ENCODE results near the gene SLCO2A1. TPM values are rescaled to one million over a fixed set of nuclear protein-coding genes. Genes with fewer than 3 reads are reported as not detected.
A peak's percentile ranks its signal among the peaks of the same experiment; 100 is the strongest.

Gene SLCO2A1
- total RNA-seq, 4 donors from 2014 or later, result 15.0 to 33.0 (median 19.2) TPM

GRCh38 chr3:133954717-133955360 is 74.9 kb downstream of the SLCO2A1 start:
- DNase-seq, result no peak
- TF ChIP-seq CTCF (IDR thresholded peaks at IDR 0.05) (no peak), POLR2A (IDR thresholded peaks at IDR 0.05) (no peak)
- no peaks in the 10 kb centered on the region for H3K27me3 ChIP-seq

GRCh38 chr3:133953297-133953696 is 76.4 kb downstream of the SLCO2A1 start:
- no peak for TF ChIP-seq CTCF (IDR thresholded peaks at IDR 0.05)
- TF ChIP-seq POLR2A (IDR thresholded peaks at IDR 0.05), result no peak
- Histone ChIP-seq H3K36me3 (no peaks in the 10 kb centered on the region), H3K4me3 (no peak overlapping the region), H3K27ac (no peak overlapping the region), H3K27me3 (no peaks in the 10 kb centered on the region), H3K4me1 (no peaks in the 10 kb centered on the region), H3K9me3 (no peaks in the 10 kb centered on the region)
- DNase-seq, result no peak

More at GRCh38 chr3:133954717-133955360, 74.9 kb downstream of the SLCO2A1 start:
- H3K36me3 ChIP-seq, result no peaks in the 10 kb centered on the region
- no peaks in the 10 kb centered on the region for H3K9me3 ChIP-seq
- H3K4me1 ChIP-seq, result no peaks in the 10 kb centered on the region
- H3K4me3 ChIP-seq, result no peak overlapping the region
- H3K27ac ChIP-seq, result no peak overlapping the region

- H3K27ac ChIP-seq, result no peak overlapping the region
- DNase-seq, result no peak
- no peak overlapping the region for H3K4me3 ChIP-seq
- H3K9me3 ChIP-seq, result no peaks in the 10 kb centered on the region
- peaks cover 0 to 6% (median 0%) of the 10 kb centered on the region in 4 donors for H3K4me1 ChIP-seq
- TF ChIP-seq CTCF (IDR thresholded peaks at IDR 0.05) (no peak), POLR2A (IDR thresholded peaks at IDR 0.05) (no peak)
- no peaks in the 10 kb centered on the region for H3K27me3 ChIP-seq
- no peaks in the 10 kb centered on the region for H3K36me3 ChIP-seq
These were observed 80.3 kb downstream of the SLCO2A1 start for GRCh38 chr3:133949438-133949837.

GRCh38 chr3:133948996-133949395 is 80.7 kb downstream of the SLCO2A1 start:
- DNase-seq, result no peak
- H3K9me3 ChIP-seq, result no peaks in the 10 kb centered on the region
- peaks cover 0 to 10% (median 0%) of the 10 kb centered on the region in 4 donors for H3K4me1 ChIP-seq
- no peak for TF ChIP-seq POLR2A (IDR thresholded peaks at IDR 0.05)
- H3K27ac ChIP-seq, result peak overlapping the region in 1 of 4 donors; percentile 14
- H3K27me3 ChIP-seq, result no peaks in the 10 kb centered on the region
- H3K36me3 ChIP-seq, result no peaks in the 10 kb centered on the region
- H3K4me3 ChIP-seq, result no peak overlapping the region

- Histone ChIP-seq H3K4me1 (peaks cover 0 to 16% (median 0%) of the 10 kb centered on the region in 4 donors), H3K36me3 (no peaks in the 10 kb centered on the region), H3K27me3 (no peaks in the 10 kb centered on the region), H3K4me3 (no peak overlapping the region), H3K27ac (peak overlapping the region in 1 of 4 donors; percentile 14), H3K9me3 (no peaks in the 10 kb centered on the region)
- no peak for TF ChIP-seq CTCF (IDR thresholded peaks at IDR 0.05)
- no peak for TF ChIP-seq POLR2A (IDR thresholded peaks at IDR 0.05)
- peak in 1 of 3 donors; percentile 45 for DNase-seq
These were observed 81.5 kb downstream of the SLCO2A1 start for GRCh38 chr3:133948131-133948810.

GRCh38 chr3:133945381-133946095 is 84.2 kb downstream of the SLCO2A1 start:
- H3K36me3 ChIP-seq, result no peaks in the 10 kb centered on the region

More at GRCh38 chr3:133945381-133946095, 84.2 kb downstream of the SLCO2A1 start:
- no peak for DNase-seq
- H3K4me1 ChIP-seq, result peaks cover 0 to 21% (median 0%) of the 10 kb centered on the region in 4 donors
- no peak overlapping the region for H3K4me3 ChIP-seq
- H3K9me3 ChIP-seq, result no peaks in the 10 kb centered on the region
- no peak for TF ChIP-seq CTCF (IDR thresholded peaks at IDR 0.05)
- TF ChIP-seq POLR2A (IDR thresholded peaks at IDR 0.05), result no peak
- H3K27me3 ChIP-seq, result no peaks in the 10 kb centered on the region
- H3K27ac ChIP-seq, result peak overlapping the region in 2 of 4 donors; percentile 15 to 37

Data from Peyer's patch (tissue), 4 donors.